Memory B cell (primary cell): ENCODE measurements around the gene KIF17.

Experiments used
- ATAC-seq: fragments of 150-1000 bp; cut with Tn5 transposase; 2 replicates; pipeline ENCODE4 v1.10.0; 2021; ENCODE audit warnings: low read depth, mild to moderate bottlenecking, moderate library complexity
- DNase-seq, 2 donors: peaks; one replicate each; pipeline ENCODE4 v3.0.0; 2022; ENCODE audit warnings: low spot score in 2 of 2
- H3K27ac Mint-ChIP-seq: one replicate; pipeline ENCODE4 v1.8.0; 2022; ENCODE audit warnings: mild to moderate bottlenecking, moderate library complexity, mixed read lengths
- H3K27me3 Mint-ChIP-seq: one replicate; pipeline ENCODE4 v1.8.0; 2022; ENCODE audit warnings: mixed read lengths
- H3K36me3 Mint-ChIP-seq: one replicate; pipeline ENCODE4 v1.8.0; 2022; ENCODE audit warnings: mild to moderate bottlenecking, mixed read lengths
- H3K4me1 Mint-ChIP-seq: one replicate; pipeline ENCODE4 v1.8.0; 2022; ENCODE audit warnings: mixed read lengths
- H3K4me3 Mint-ChIP-seq: one replicate; pipeline ENCODE4 v1.8.0; 2022; ENCODE audit warnings: mild to moderate bottlenecking, moderate library complexity, mixed read lengths
- H3K9me3 Mint-ChIP-seq: one replicate; pipeline ENCODE4 v1.8.0; 2022; ENCODE audit warnings: mixed read lengths

Gene KIF17

GRCh38 chr1:20661207-20662109 is 56.3 kb downstream of the KIF17 start, which contains the start of gene DDOST:
TSS of gene DDOST (minus strand) at chr1:20661369. CDS start at chr1:20661350, 19 bp downstream.
- H3K27ac Mint-ChIP-seq: peak within 1 kb of the TSS; percentile 92
- peak within 1 kb of the TSS; percentile 94 for H3K4me3 Mint-ChIP-seq
- DNase-seq (peak; percentile 75 to 86), ATAC-seq (peak; percentile 94)
- H3K27me3 Mint-ChIP-seq: no peaks in the 10 kb centered on the region
- H3K36me3 Mint-ChIP-seq: peaks cover 6% of the 10 kb centered on the region
- peaks cover 31% of the 10 kb centered on the region for H3K4me1 Mint-ChIP-seq
- H3K9me3 Mint-ChIP-seq: no peaks in the 10 kb centered on the region

- Mint-ChIP-seq H3K9me3 (no peaks in the 10 kb centered on the region), H3K27ac (peak overlapping the region; percentile 92), H3K27me3 (no peaks in the 10 kb centered on the region)
These were observed 57.0 kb downstream of the KIF17 start for GRCh38 chr1:20660847-20661206.

GRCh38 chr1:20660363-20660762 is 57.4 kb downstream of the KIF17 start:
- peaks cover 7% of the 10 kb centered on the region for H3K36me3 Mint-ChIP-seq
- ATAC-seq (no peak), DNase-seq (no peak)
- H3K4me1 Mint-ChIP-seq: peaks cover 31% of the 10 kb centered on the region
- H3K9me3 Mint-ChIP-seq: no peaks in the 10 kb centered on the region
- no peaks in the 10 kb centered on the region for H3K27me3 Mint-ChIP-seq
- H3K27ac Mint-ChIP-seq: peak overlapping the region; percentile 92
- H3K4me3 Mint-ChIP-seq: peak overlapping the region; percentile 94

More at GRCh38 chr1:20660847-20661206, 57.0 kb downstream of the KIF17 start:
- peak; percentile 30 for ATAC-seq
- peak in 1 of 2 donors; percentile 18 for DNase-seq
- Mint-ChIP-seq H3K36me3 (peaks cover 7% of the 10 kb centered on the region), H3K4me3 (peak overlapping the region; percentile 94), H3K4me1 (peaks cover 31% of the 10 kb centered on the region)

GRCh38 chr1:20658166-20658915 is 59.5 kb downstream of the KIF17 start:
- Mint-ChIP-seq H3K27me3 (no peaks in the 10 kb centered on the region), H3K4me3 (no peak overlapping the region), H3K9me3 (no peaks in the 10 kb centered on the region), H3K4me1 (peaks cover 31% of the 10 kb centered on the region), H3K36me3 (peaks cover 14% of the 10 kb centered on the region), H3K27ac (peak overlapping the region; percentile 92)
- no peak for DNase-seq
- no peak for ATAC-seq

- Mint-ChIP-seq H3K9me3 (no peaks in the 10 kb centered on the region), H3K27ac (peak overlapping the region; percentile 47), H3K4me1 (peaks cover 22% of the 10 kb centered on the region), H3K27me3 (no peaks in the 10 kb centered on the region), H3K4me3 (no peak overlapping the region), H3K36me3 (peaks cover 22% of the 10 kb centered on the region)
- DNase-seq (no peak), ATAC-seq (no peak)
These were observed 60.8 kb downstream of the KIF17 start for GRCh38 chr1:20657024-20657423.

- Mint-ChIP-seq H3K27ac (no peak overlapping the region), H3K4me3 (no peak overlapping the region), H3K4me1 (peaks cover 6% of the 10 kb centered on the region), H3K36me3 (peaks cover 39% of the 10 kb centered on the region), H3K9me3 (no peaks in the 10 kb centered on the region), H3K27me3 (no peaks in the 10 kb centered on the region)
- ATAC-seq (no peak), DNase-seq (no peak)
These were observed 63.6 kb downstream of the KIF17 start for GRCh38 chr1:20654104-20654690.

GRCh38 chr1:20652300-20652699 is 65.5 kb downstream of the KIF17 start:
- ATAC-seq (no peak), DNase-seq (no peak)
- Mint-ChIP-seq H3K4me3 (no peak overlapping the region), H3K36me3 (peaks cover 42% of the 10 kb centered on the region), H3K9me3 (no peaks in the 10 kb centered on the region), H3K4me1 (peaks cover 5% of the 10 kb centered on the region), H3K27ac (no peak overlapping the region), H3K27me3 (no peaks in the 10 kb centered on the region)

GRCh38 chr1:20648946-20649345 is 68.9 kb downstream of the KIF17 start:
- no peak for DNase-seq
- no peaks in the 10 kb centered on the region for H3K27me3 Mint-ChIP-seq
- H3K27ac Mint-ChIP-seq: no peak overlapping the region
- H3K4me1 Mint-ChIP-seq: no peaks in the 10 kb centered on the region
- H3K9me3 Mint-ChIP-seq: no peaks in the 10 kb centered on the region
- H3K36me3 Mint-ChIP-seq: peaks cover 30% of the 10 kb centered on the region
- no peak overlapping the region for H3K4me3 Mint-ChIP-seq
- ATAC-seq: no peak

- ATAC-seq: no peak
- Mint-ChIP-seq H3K36me3 (peaks cover 30% of the 10 kb centered on the region), H3K4me3 (no peak overlapping the region), H3K4me1 (no peaks in the 10 kb centered on the region), H3K27ac (no peak overlapping the region), H3K27me3 (no peaks in the 10 kb centered on the region), H3K9me3 (no peaks in the 10 kb centered on the region)
- no peak for DNase-seq
These were observed 69.4 kb downstream of the KIF17 start for GRCh38 chr1:20648438-20648837.

- ATAC-seq (no peak), DNase-seq (no peak)
- no peaks in the 10 kb centered on the region for H3K27me3 Mint-ChIP-seq
- H3K4me1 Mint-ChIP-seq: no peaks in the 10 kb centered on the region
- no peaks in the 10 kb centered on the region for H3K9me3 Mint-ChIP-seq
- peaks cover 16% of the 10 kb centered on the region for H3K36me3 Mint-ChIP-seq
- H3K27ac Mint-ChIP-seq: no peak overlapping the region
- H3K4me3 Mint-ChIP-seq: no peak overlapping the region
These were observed 72.4 kb downstream of the KIF17 start for GRCh38 chr1:20645414-20645813.

- no peak overlapping the region for H3K4me3 Mint-ChIP-seq
- H3K9me3 Mint-ChIP-seq: no peaks in the 10 kb centered on the region
- DNase-seq (no peak), ATAC-seq (no peak)
- H3K27me3 Mint-ChIP-seq: no peaks in the 10 kb centered on the region
- no peaks in the 10 kb centered on the region for H3K4me1 Mint-ChIP-seq
- peaks cover 11% of the 10 kb centered on the region for H3K36me3 Mint-ChIP-seq
- no peak overlapping the region for H3K27ac Mint-ChIP-seq
These were observed 73.4 kb downstream of the KIF17 start for GRCh38 chr1:20644416-20644815.

- no peaks in the 10 kb centered on the region for H3K4me1 Mint-ChIP-seq
- peaks cover 8% of the 10 kb centered on the region for H3K36me3 Mint-ChIP-seq
- H3K4me3 Mint-ChIP-seq: no peak overlapping the region
- no peak for DNase-seq
- no peak for ATAC-seq
- H3K27me3 Mint-ChIP-seq: no peaks in the 10 kb centered on the region
- no peaks in the 10 kb centered on the region for H3K9me3 Mint-ChIP-seq
- H3K27ac Mint-ChIP-seq: no peak overlapping the region
These were observed 74.7 kb downstream of the KIF17 start for GRCh38 chr1:20643080-20643479.

- Mint-ChIP-seq H3K27ac (no peak overlapping the region), H3K27me3 (no peaks in the 10 kb centered on the region), H3K4me3 (no peak overlapping the region), H3K4me1 (no peaks in the 10 kb centered on the region), H3K36me3 (peaks cover 8% of the 10 kb centered on the region), H3K9me3 (no peaks in the 10 kb centered on the region)
- no peak for DNase-seq
- ATAC-seq: no peak
These were observed 75.8 kb downstream of the KIF17 start for GRCh38 chr1:20641975-20642374.

GRCh38 chr1:20640183-20640597 is 77.6 kb downstream of the KIF17 start:
- Mint-ChIP-seq H3K4me3 (no peak overlapping the region), H3K4me1 (no peaks in the 10 kb centered on the region), H3K36me3 (peaks cover 12% of the 10 kb centered on the region), H3K27me3 (no peaks in the 10 kb centered on the region), H3K9me3 (no peaks in the 10 kb centered on the region), H3K27ac (no peak overlapping the region)
- DNase-seq (peak; percentile 56 to 69), ATAC-seq (peak; percentile 72)
